VCaP (cell line): ENCODE results near the gene KCMF1.
A peak's percentile ranks its signal among the peaks of the same experiment; 100 is the strongest.

Source experiments
- H3K27ac ChIP-seq: fragments of 450-650 bp; 2 replicates; pipeline ENCODE4 v1.5.1; 2017
- CTCF ChIP-seq: fragments of 450-650 bp; conservative IDR thresholded peaks from 2 replicates; pipeline ENCODE4 v1.5.1; 2017; ENCODE audit warnings: mild to moderate bottlenecking, moderate library complexity

The KCMF1 gene

GRCh38 chr2:85009019-85009618, 38.2 kb downstream of the KCMF1 start:
- no peak overlapping the region for H3K27ac ChIP-seq
- no peak for TF ChIP-seq CTCF

- H3K27ac ChIP-seq: no peak overlapping the region
- no peak for TF ChIP-seq CTCF
Measured at GRCh38 chr2:85010404-85010803, 39.4 kb downstream of the KCMF1 start.

- no peak for TF ChIP-seq CTCF
- no peak overlapping the region for H3K27ac ChIP-seq
Measured at GRCh38 chr2:85011098-85011497, 40.1 kb downstream of the KCMF1 start.

GRCh38 chr2:85011747-85012146, 40.8 kb downstream of the KCMF1 start:
- H3K27ac ChIP-seq: no peak overlapping the region
- TF ChIP-seq CTCF: no peak

- TF ChIP-seq CTCF: no peak
- no peak overlapping the region for H3K27ac ChIP-seq
Measured at GRCh38 chr2:85012431-85012830, 41.5 kb downstream of the KCMF1 start.

GRCh38 chr2:85012855-85013254, 41.9 kb downstream of the KCMF1 start:
- H3K27ac ChIP-seq: no peak overlapping the region
- no peak for TF ChIP-seq CTCF

GRCh38 chr2:85015653-85016360, 44.8 kb downstream of the KCMF1 start:
- H3K27ac ChIP-seq: no peak overlapping the region
- peak; percentile 45 for TF ChIP-seq CTCF
